Fibroblast of the aortic adventitia (primary cell): ENCODE results near the gene LATS2. TPM values are rescaled to one million over a fixed set of nuclear protein-coding genes. Genes with fewer than 3 reads are reported as not detected.

Experiments
- DNase-seq: peaks from one replicate; pipeline ENCODE4 v3.0.0-alpha.2; 2010; ENCODE audit warnings: low read depth
- H3K4me3 ChIP-seq: 2 replicates; pipeline ENCODE4 v1.5.1; 2011; ENCODE audit warnings: low read depth, mild to moderate bottlenecking, control low read depth, low read length, moderate library complexity
- CTCF ChIP-seq: IDR thresholded peaks from 2 replicates; pipeline ENCODE4 v1.5.1; 2011; ENCODE audit warnings: mild to moderate bottlenecking, low read length, control low read depth, inconsistent platforms; ENCODE audit not compliant: insufficient read depth
- total RNA-seq: library from RNA; depleted of rRNA; stranded (reverse); fragments of >200 nt; gene quantifications from 2 replicates; pipeline ENCODE4 v1.2.3, GENCODE V29; 2012; ENCODE audit warnings: low replicate concordance

LATS2 gene
- total RNA-seq, 1 donor = 19.3 TPM

DNA sequence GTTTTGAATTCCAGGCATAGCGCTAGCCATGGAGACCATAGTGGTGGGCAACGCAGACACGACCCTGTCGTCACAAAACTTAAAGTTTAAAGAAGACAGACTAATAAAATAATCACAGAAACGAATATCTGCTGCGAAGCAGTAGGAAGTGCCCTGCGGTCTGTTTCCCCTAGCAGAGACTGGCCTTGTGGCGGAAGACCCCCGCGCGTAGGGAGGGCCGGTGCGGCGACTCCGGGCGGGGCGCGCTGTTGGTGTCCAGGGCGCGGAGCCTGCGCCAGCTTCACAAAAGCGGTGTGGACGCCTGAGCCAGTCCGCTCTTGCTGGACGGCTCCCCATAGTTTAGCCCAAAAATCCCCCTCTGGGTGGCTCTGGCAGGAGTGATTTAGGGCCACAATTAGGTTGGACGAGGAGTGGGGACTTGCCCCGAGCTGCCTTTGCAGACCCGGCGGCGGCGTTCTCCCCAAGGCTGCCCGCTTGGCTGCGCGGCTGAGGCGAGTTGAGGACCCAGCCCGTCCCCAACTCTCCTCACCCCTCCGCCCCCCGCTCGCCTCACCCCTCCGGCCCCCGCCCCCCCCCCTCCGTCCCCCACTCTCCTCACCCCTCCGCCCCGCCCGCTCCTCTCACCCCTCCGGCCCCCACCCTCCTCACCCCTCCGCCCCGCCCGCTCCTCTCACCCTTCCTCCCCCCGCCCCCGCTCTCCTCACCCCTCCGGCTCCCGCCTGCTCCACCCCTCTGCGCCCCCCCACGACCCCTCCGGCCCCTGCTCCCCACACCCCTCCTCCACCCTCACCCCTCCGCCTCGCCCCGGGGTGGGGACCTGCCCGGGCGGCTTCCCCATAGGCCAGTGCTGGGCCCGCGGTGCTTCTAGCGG, 14.2 kb upstream of the LATS2 start:
- H3K4me3 ChIP-seq = peak overlapping the region; percentile 40
- no peak for DNase-seq
- no peak for TF ChIP-seq CTCF

GRCh38 chr13:21075011-21075378, 13.6 kb upstream of the LATS2 start:
- DNase-seq = peak; percentile 25
- no peak overlapping the region for H3K4me3 ChIP-seq
- TF ChIP-seq CTCF = no peak

DNA sequence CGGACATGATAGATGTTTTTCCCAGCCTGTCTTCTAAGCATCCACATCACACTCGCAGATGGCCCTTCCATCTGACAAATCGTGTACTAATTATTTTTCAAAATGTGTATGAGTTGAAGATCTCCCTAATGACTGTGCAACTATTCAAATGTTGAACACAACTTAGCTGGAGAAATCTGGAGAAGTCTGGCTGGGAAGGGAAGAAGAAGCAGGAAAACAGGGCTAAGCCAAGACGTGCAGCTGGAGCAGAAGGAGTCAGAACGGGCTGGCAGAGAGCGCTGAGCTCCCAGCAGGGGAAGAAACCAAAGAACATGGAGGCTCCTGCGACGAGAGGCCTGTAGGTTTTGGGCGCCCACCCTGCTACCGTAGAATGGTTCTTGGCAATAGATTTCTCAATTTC, 13.2 kb upstream of the LATS2 start:
- H3K4me3 ChIP-seq = no peak overlapping the region
- DNase-seq = peak; percentile 60

DNA sequence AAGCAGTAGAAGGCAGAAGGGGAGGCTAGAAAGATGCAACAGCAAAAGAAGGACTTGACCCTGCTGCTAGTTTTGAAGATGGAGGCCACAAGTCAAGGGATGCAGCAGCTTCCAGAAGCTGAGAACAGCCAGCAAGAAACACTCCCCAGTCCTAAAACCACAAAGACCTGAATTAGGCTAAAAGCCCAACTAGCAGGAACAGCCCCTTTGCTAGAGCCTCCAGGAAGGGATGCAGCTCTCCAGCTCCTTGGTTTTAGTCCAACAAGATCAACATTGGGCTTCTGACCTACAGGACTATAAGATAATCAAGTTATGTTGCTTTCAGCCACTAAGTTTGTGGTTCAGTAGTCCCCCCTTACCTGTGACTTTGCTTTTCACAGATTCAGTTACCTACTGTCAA, 10.5 kb upstream of the LATS2 start:
- no peak for TF ChIP-seq CTCF
- peak; percentile 58 for DNase-seq
- H3K4me3 ChIP-seq = no peak overlapping the region

More for the DNA sequence above, 13.2 kb upstream of the LATS2 start:
- peak; percentile 2 for TF ChIP-seq CTCF

DNA sequence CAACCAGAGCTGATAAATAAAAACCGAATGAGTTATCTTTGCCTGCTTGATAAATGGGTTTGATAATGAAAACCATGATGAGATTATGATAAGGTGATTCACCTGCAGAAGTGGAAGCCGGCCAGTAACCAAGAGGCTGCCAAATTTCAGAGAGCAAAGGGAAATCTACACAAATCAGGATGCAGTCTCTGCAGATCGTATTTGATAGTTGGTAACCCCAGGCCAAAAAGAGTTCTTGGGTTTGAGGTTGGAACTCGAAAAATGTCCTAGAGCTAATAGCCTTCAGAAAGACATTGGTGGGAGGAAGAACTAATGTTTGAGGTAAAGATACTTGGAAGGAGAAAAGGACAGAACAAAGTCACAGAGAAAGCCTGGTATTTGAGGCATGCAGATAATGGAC, 9.6 kb upstream of the LATS2 start:
- no peak overlapping the region for H3K4me3 ChIP-seq
- DNase-seq = peak; percentile 53
- no peak for TF ChIP-seq CTCF

GRCh38 chr13:21069561-21070004, 8.2 kb upstream of the LATS2 start:
- DNase-seq = peak; percentile 99
- no peak for TF ChIP-seq CTCF
- no peak overlapping the region for H3K4me3 ChIP-seq

DNA sequence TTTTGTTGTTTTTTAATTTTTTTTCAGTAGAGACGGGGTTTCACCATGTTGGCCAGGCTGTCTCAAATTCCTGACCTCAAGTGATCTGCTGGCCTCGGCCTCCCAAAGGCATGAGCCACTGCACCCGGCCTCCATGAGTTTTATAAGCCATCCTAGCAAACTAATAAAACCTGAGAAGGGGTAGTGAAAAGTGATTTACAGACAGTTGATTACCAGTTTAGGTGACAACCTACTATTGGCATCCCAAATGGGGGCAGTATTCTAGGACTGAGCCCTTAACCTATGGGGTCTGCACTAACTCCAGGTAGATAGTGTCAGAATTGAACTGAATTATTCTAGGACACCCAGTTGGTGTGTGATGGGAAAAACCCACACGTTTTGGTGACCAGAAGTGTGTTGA, 6.5 kb upstream of the LATS2 start:
- no peak for TF ChIP-seq CTCF

More for the DNA sequence above, 6.5 kb upstream of the LATS2 start:
- DNase-seq = no peak
- no peak overlapping the region for H3K4me3 ChIP-seq
